Measurements from ENCODE around the gene LILRB1. TPM values are rescaled to one million over a fixed set of nuclear protein-coding genes. Genes with fewer than 3 reads are reported as not detected.
"Not testable (repeated sequence)": the region's sequence is repeated elsewhere in the genome, so short reads cannot be mapped to it uniquely, and the experiment has no call there.

The LILRB1 gene
- total and polyA plus RNA-seq, 2 donors (not counting 3 experiments of a cell fraction or from before 2014, with no cell fraction given), result not detected

DNA sequence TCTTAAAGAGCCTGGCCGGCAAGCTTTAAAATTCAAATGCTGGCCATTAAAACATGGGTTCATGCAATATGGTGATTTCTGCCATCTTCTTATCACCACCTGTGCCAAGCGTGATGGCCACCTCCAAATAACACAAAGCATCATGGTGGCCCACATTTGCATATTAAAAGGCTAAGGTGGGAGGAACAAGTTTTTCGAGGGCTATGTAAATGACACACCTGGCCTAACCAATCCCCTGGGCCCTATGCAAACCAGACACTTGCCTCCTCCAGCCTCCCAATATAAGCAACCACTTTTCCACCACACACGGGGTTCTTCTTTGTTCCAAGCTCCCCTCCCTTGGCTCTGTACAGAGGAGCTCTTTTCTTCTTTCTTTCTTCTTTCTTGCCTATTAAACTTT, 46.9 kb downstream of the LILRB1 start:
- no TSS peak for BruUV-seq (replicated peaks)
- Histone ChIP-seq H3K4me1 (ENCODE audit: control insufficient read depth, extremely low read depth, insufficient read depth, low read length) (no peaks in the 10 kb centered on the region), H4K20me1 (replicated peaks; ENCODE audit: control insufficient read depth, extremely low read depth, insufficient read depth, low read length) (no peaks in the 10 kb centered on the region), H3K79me2 (ENCODE audit: control insufficient read depth, insufficient read depth, low read length) (no peaks in the 10 kb centered on the region), H3K27ac (ENCODE audit: insufficient read depth, low read depth, low read length) (no peak overlapping the region), H3K4me3 (replicated peaks in 1 of 3; ENCODE audit: insufficient read depth in 1 of 3, low read depth in 1 of 3, low read length in 3 of 3) (no peak overlapping the region), H3K4me2 (ENCODE audit: insufficient read depth, low read length) (no peak overlapping the region), H2AFZ (ENCODE audit: low read depth, low read length) (no peak overlapping the region), H3K36me3 (ENCODE audit: control insufficient read depth in 2 of 2, extremely low read depth in 1 of 2, insufficient read depth in 2 of 2, low read length in 2 of 2) (no peaks in the 10 kb centered on the region), H3K27me3 (ENCODE audit: control insufficient read depth in 2 of 2, insufficient read depth in 2 of 2, low read length in 2 of 2) (no peaks in the 10 kb centered on the region), H3K9me1 (replicated peaks; ENCODE audit: control insufficient read depth, extremely low read depth, insufficient read depth, low read length) (no peaks in the 10 kb centered on the region), H3K9me3 (replicated peaks; ENCODE audit: control insufficient read depth, insufficient read depth, low read length) (no peaks in the 10 kb centered on the region), H3K9ac (replicated peaks; ENCODE audit: extremely low read depth, insufficient read depth, low read length) (no peak overlapping the region)
- dilution Hi-C loops (cut with MboI; ENCODE audit: extremely low pct_ligation_motif_present, low sequenced_read_pairs), result no loop called here
- CTCF ChIA-PET, result interaction anchor here (0.6 to 1.9 kb wide), 3 partner anchors 8 to 202 kb away, joined by 3 to 10 read pairs (median 4); no protein-coding TSS in a partner anchor
- TF ChIP-seq JUN (IDR thresholded peaks at IDR 0.05; ENCODE audit: borderline replicate concordance, insufficient read depth, insufficient read length, low read depth) (no peak), EZH2 (IDR thresholded peaks at IDR 0.05; ENCODE audit: borderline replicate concordance, low read depth, low read length, severe bottlenecking) (no peak), POLR2A (IDR thresholded peaks at IDR 0.05; ENCODE audit: low read depth, low read length) (no peak), POLR2AphosphoS5 (IDR thresholded peaks at IDR 0.05; ENCODE audit: insufficient read depth, low read depth, low read length) (no peak)
- TF ChIP-seq, protein P1, sequence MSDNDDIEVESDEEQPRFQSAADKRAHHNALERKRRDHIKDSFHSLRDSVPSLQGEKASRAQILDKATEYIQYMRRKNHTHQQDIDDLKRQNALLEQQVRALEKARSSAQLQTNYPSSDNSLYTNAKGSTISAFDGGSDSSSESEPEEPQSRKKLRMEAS (IDR thresholded peaks at IDR 0.05; ENCODE audit: insufficient read depth, insufficient read length), result no peak
- TF ChIP-seq, protein P2, sequence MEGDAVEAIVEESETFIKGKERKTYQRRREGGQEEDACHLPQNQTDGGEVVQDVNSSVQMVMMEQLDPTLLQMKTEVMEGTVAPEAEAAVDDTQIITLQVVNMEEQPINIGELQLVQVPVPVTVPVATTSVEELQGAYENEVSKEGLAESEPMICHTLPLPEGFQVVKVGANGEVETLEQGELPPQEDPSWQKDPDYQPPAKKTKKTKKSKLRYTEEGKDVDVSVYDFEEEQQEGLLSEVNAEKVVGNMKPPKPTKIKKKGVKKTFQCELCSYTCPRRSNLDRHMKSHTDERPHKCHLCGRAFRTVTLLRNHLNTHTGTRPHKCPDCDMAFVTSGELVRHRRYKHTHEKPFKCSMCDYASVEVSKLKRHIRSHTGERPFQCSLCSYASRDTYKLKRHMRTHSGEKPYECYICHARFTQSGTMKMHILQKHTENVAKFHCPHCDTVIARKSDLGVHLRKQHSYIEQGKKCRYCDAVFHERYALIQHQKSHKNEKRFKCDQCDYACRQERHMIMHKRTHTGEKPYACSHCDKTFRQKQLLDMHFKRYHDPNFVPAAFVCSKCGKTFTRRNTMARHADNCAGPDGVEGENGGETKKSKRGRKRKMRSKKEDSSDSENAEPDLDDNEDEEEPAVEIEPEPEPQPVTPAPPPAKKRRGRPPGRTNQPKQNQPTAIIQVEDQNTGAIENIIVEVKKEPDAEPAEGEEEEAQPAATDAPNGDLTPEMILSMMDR (IDR thresholded peaks at IDR 0.05; ENCODE audit: extremely low read depth in 1 of 2, insufficient read depth in 1 of 2, low read depth in 1 of 2, low read length in 2 of 2), result no peak
- FAIRE-seq (no peak), DNase-seq (ENCODE audit: low read depth, low spot score) (no peak)
- intact Hi-C loops (cut with micrococcal nuclease), result loop anchor here (10.0 kb wide), 1 partner anchor 458 kb away; no protein-coding TSS in a partner anchor
- POLR2A ChIA-PET, result no interaction called here

DNA sequence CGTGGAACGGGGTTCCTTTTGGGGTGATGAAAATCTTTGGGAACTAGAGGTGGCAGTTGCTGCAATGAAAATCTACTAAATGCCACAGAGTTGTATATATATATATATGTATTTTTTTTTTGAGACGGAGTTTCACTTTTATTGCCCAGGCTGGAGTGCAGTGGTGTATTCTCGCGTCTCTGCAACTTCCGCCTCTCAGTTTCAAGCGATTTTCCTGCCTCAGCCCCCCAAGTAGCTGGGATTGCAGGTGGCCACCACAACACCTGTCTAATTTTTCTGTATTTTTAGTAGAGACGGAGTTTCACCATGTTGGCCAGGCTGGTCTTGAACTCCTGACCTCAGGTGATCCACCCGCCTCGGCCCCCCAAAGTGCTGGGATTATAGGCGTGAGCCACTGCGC, 51.3 kb downstream of the LILRB1 start:
- H3K4me2 ChIP-seq (ENCODE audit: insufficient read depth, low read length); H3K27ac ChIP-seq (ENCODE audit: insufficient read depth, low read depth, low read length); FAIRE-seq; H4K20me1 ChIP-seq (replicated peaks; ENCODE audit: control insufficient read depth, extremely low read depth, insufficient read depth, low read length); H3K9ac ChIP-seq (replicated peaks; ENCODE audit: extremely low read depth, insufficient read depth, low read length); H3K27me3 ChIP-seq (ENCODE audit: control insufficient read depth in 2 of 2, insufficient read depth in 2 of 2, low read length in 2 of 2); H3K36me3 ChIP-seq (ENCODE audit: control insufficient read depth in 2 of 2, extremely low read depth in 1 of 2, insufficient read depth in 2 of 2, low read length in 2 of 2); DNase-seq (ENCODE audit: low read depth, low spot score); intact Hi-C loops (cut with micrococcal nuclease); POLR2A ChIA-PET; H3K4me1 ChIP-seq (ENCODE audit: control insufficient read depth, extremely low read depth, insufficient read depth, low read length); BruUV-seq (replicated peaks); dilution Hi-C loops (cut with MboI; ENCODE audit: extremely low pct_ligation_motif_present, low sequenced_read_pairs); H3K9me3 ChIP-seq (replicated peaks; ENCODE audit: control insufficient read depth, insufficient read depth, low read length); H3K9me1 ChIP-seq (replicated peaks; ENCODE audit: control insufficient read depth, extremely low read depth, insufficient read depth, low read length); H3K4me3 ChIP-seq (replicated peaks in 1 of 3; ENCODE audit: insufficient read depth in 1 of 3, low read depth in 1 of 3, low read length in 3 of 3); H3K79me2 ChIP-seq (ENCODE audit: control insufficient read depth, insufficient read depth, low read length); H2AFZ ChIP-seq (ENCODE audit: low read depth, low read length): not testable (repeated sequence)
- CTCF ChIA-PET, result interaction anchor here (2.3 kb wide), 1 partner anchor 9 kb away, joined by 10 read pairs; no protein-coding TSS in a partner anchor
